ENCODE measurements around the gene OTOG. TPM values are rescaled to one million over a fixed set of nuclear protein-coding genes. Genes with fewer than 3 reads are reported as not detected.

OTOG gene
- total RNA-seq, 1 donor from 2014 or later = 42.1 TPM

DNA sequence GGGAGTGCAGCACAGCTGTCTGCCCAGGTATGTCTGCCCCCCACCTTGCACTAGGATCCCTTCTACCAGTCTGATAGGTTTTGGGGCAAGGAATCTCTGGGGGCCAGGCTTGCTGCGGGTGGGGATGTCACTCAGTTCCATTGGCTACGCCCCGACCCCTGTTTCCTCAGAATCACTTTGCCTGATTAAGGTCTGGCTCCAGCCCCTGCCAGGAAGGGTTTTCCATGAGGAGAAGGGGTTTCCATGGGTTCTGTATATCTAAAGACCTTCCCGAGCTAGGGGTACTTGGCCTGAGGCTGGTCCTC is 14.0 kb downstream of the OTOG start:
- H3K27me3 ChIP-seq = no peaks in the 10 kb centered on the region
- no peak overlapping the region for H3K27ac Mint-ChIP-seq
- no peak overlapping the region for H3K4me3 Mint-ChIP-seq

DNA sequence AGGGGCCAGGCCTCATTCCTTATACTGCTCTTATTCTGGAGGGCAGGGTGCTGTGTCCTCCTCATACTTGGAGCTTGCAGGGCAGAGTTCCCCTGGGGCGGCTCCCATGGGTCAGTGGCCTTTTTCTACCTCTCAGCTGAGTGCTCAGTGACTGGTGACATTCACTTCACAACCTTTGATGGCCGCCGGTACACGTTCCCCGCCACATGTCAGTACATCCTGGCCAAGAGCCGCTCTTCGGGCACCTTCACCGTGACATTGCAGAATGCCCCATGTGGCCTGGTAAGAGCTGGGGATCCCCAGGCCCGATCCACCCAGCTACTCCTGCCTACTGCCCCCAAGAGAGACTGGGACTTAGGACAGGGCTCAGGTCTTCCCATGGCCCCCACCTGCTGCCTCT is 14.5 kb downstream of the OTOG start:
- no peak overlapping the region for H3K27ac Mint-ChIP-seq
- no peak overlapping the region for H2AFZ ChIP-seq (replicated peaks)
- peaks cover 11% of the 10 kb centered on the region for H3K27me3 Mint-ChIP-seq (ENCODE audit: insufficient read depth, low read depth)

More for the DNA sequence above, 14.0 kb downstream of the OTOG start:
- Histone ChIP-seq H3F3A (ENCODE audit: low read depth) (no peaks in the 10 kb centered on the region), H4K20me1 (ENCODE audit: low read depth) (no peaks in the 10 kb centered on the region), H3K27ac (no peak overlapping the region), H3K79me2 (ENCODE audit: low read depth) (no peaks in the 10 kb centered on the region), H3K9ac (no peak overlapping the region), H3K36me3 (no peaks in the 10 kb centered on the region), H3K9me3 (ENCODE audit: low read depth) (no peaks in the 10 kb centered on the region), H3K4me2 (no peak overlapping the region), H2AFZ (replicated peaks) (no peak overlapping the region), H3K4me1 (no peaks in the 10 kb centered on the region), H3K4me3 (no peak overlapping the region)
- Mint-ChIP-seq H3K4me1 (no peaks in the 10 kb centered on the region), H3K36me3 (no peaks in the 10 kb centered on the region), H3K27me3 (ENCODE audit: insufficient read depth, low read depth) (peaks cover 14% of the 10 kb centered on the region), H3K9me3 (no peaks in the 10 kb centered on the region)
- TF ChIP-seq, protein P1, sequence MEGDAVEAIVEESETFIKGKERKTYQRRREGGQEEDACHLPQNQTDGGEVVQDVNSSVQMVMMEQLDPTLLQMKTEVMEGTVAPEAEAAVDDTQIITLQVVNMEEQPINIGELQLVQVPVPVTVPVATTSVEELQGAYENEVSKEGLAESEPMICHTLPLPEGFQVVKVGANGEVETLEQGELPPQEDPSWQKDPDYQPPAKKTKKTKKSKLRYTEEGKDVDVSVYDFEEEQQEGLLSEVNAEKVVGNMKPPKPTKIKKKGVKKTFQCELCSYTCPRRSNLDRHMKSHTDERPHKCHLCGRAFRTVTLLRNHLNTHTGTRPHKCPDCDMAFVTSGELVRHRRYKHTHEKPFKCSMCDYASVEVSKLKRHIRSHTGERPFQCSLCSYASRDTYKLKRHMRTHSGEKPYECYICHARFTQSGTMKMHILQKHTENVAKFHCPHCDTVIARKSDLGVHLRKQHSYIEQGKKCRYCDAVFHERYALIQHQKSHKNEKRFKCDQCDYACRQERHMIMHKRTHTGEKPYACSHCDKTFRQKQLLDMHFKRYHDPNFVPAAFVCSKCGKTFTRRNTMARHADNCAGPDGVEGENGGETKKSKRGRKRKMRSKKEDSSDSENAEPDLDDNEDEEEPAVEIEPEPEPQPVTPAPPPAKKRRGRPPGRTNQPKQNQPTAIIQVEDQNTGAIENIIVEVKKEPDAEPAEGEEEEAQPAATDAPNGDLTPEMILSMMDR (IDR thresholded peaks at IDR 0.05) = no peak
- TF ChIP-seq EZH2 (IDR thresholded peaks at IDR 0.05) = no peak
- TF ChIP-seq EZH2phosphoT487 (IDR thresholded peaks at IDR 0.05) = no peak
- no peak for DNase-seq (ENCODE audit: low spot score)

DNA sequence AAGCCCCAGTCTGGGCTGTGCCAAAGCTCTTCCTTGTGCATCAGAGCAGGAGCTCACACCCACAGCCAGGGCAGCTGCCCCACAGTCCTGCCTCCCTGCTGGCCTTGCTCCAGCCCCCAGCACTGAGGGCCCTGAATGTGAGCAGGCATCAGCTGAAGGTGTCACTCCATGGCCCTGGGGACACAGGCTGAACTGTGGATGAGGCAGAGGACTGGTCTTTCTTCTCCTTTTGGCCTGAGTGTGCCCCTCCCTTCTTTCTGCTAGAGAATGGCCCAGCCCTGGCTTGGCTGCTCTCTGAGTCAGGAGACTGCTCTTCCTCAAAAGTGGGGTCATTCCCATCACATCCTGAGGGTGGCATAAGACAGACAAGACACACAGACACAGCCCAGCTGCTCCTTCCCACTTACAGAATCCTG is 16.2 kb downstream of the OTOG start:
- no peaks in the 10 kb centered on the region for H3K79me2 ChIP-seq (ENCODE audit: low read depth)
- no peaks in the 10 kb centered on the region for H3F3A ChIP-seq (ENCODE audit: low read depth)
- no peaks in the 10 kb centered on the region for H3K36me3 ChIP-seq
- H4K20me1 ChIP-seq (ENCODE audit: low read depth) = no peaks in the 10 kb centered on the region
- peaks cover 8% of the 10 kb centered on the region for H3K27me3 Mint-ChIP-seq (ENCODE audit: insufficient read depth, low read depth)
- no peaks in the 10 kb centered on the region for H3K9me3 ChIP-seq (ENCODE audit: low read depth)
- no peak overlapping the region for H3K4me2 ChIP-seq
- H3K9ac ChIP-seq = no peak overlapping the region
- no peak for TF ChIP-seq EZH2 (IDR thresholded peaks at IDR 0.05)
- TF ChIP-seq, protein P1 (IDR thresholded peaks at IDR 0.05) = peak; percentile 22
- H3K27me3 ChIP-seq = no peaks in the 10 kb centered on the region
- H3K27ac ChIP-seq = no peak overlapping the region
- H3K27ac Mint-ChIP-seq = no peak overlapping the region
- no peaks in the 10 kb centered on the region for H3K36me3 Mint-ChIP-seq
- H3K4me1 ChIP-seq = no peaks in the 10 kb centered on the region
- no peaks in the 10 kb centered on the region for H3K4me1 Mint-ChIP-seq
- no peaks in the 10 kb centered on the region for H3K9me3 Mint-ChIP-seq
- H2AFZ ChIP-seq (replicated peaks) = no peak overlapping the region
- no peak overlapping the region for H3K4me3 Mint-ChIP-seq
- H3K4me3 ChIP-seq = no peak overlapping the region
- peak; percentile 37 for DNase-seq (ENCODE audit: low spot score)

More for the DNA sequence above, 14.5 kb downstream of the OTOG start:
- H3K9ac ChIP-seq = no peak overlapping the region
- no peaks in the 10 kb centered on the region for H3K9me3 Mint-ChIP-seq
- DNase-seq (ENCODE audit: low spot score) = no peak
- TF ChIP-seq EZH2 (IDR thresholded peaks at IDR 0.05) = no peak
- TF ChIP-seq, protein P1 (IDR thresholded peaks at IDR 0.05) = no peak
- TF ChIP-seq EZH2phosphoT487 (IDR thresholded peaks at IDR 0.05) = no peak
- no peaks in the 10 kb centered on the region for H3K36me3 ChIP-seq
- H3K27me3 ChIP-seq = no peaks in the 10 kb centered on the region
- H3K36me3 Mint-ChIP-seq = no peaks in the 10 kb centered on the region
- H3F3A ChIP-seq (ENCODE audit: low read depth) = no peaks in the 10 kb centered on the region
- no peak overlapping the region for H3K4me3 Mint-ChIP-seq
- H3K4me3 ChIP-seq = no peak overlapping the region
- H3K4me1 Mint-ChIP-seq = no peaks in the 10 kb centered on the region
- no peaks in the 10 kb centered on the region for H3K79me2 ChIP-seq (ENCODE audit: low read depth)
- H3K27ac ChIP-seq = no peak overlapping the region
- no peak overlapping the region for H3K4me2 ChIP-seq
- H4K20me1 ChIP-seq (ENCODE audit: low read depth) = no peaks in the 10 kb centered on the region
- no peaks in the 10 kb centered on the region for H3K9me3 ChIP-seq (ENCODE audit: low read depth)
- no peaks in the 10 kb centered on the region for H3K4me1 ChIP-seq

Measured in neural progenitor cell (in vitro differentiated cells).